GM18868 (cell line): Measurements from ENCODE around the gene MAST2.
"Not testable (repeated sequence)": the region's sequence is repeated elsewhere in the genome, so short reads cannot be mapped to it uniquely, and the experiment has no call there.

Experiments used
- ATAC-seq: cut with Tn5 transposase; IDR thresholded peaks from one replicate; pipeline ENCODE4 v1.9.1; 2021; ENCODE audit warnings: mild to moderate bottlenecking, moderate library complexity; ENCODE audit not compliant: unreplicated experiment

Gene MAST2

GRCh38 chr1:45809761-45810160 is 6.3 kb downstream of the MAST2 start:
- ATAC-seq = no peak

GRCh38 chr1:45814776-45815175 is 11.4 kb downstream of the MAST2 start:
- ATAC-seq = no peak

- no peak for ATAC-seq
Measured at GRCh38 chr1:45815667-45816458, 12.5 kb downstream of the MAST2 start.

GRCh38 chr1:45820173-45820572 is 16.8 kb downstream of the MAST2 start:
- ATAC-seq = no peak

GRCh38 chr1:45820788-45821187 is 17.4 kb downstream of the MAST2 start:
- ATAC-seq = no peak

- no peak for ATAC-seq
Measured at GRCh38 chr1:45822644-45823043, 19.2 kb downstream of the MAST2 start.

- no peak for ATAC-seq
Measured at GRCh38 chr1:45824607-45825006, 21.2 kb downstream of the MAST2 start.

GRCh38 chr1:45827256-45827655 is 23.8 kb downstream of the MAST2 start:
- ATAC-seq = no peak

- no peak for ATAC-seq
Measured at GRCh38 chr1:45828841-45829240, 25.4 kb downstream of the MAST2 start.

GRCh38 chr1:45833361-45833760 is 29.9 kb downstream of the MAST2 start:
- ATAC-seq = no peak

- ATAC-seq = no peak
Measured at GRCh38 chr1:45834689-45835088, 31.3 kb downstream of the MAST2 start.

- ATAC-seq = no peak
Measured at GRCh38 chr1:45836451-45836850, 33.0 kb downstream of the MAST2 start.

- ATAC-seq = not testable (repeated sequence)
Measured at GRCh38 chr1:45836861-45837260, 33.4 kb downstream of the MAST2 start.

- ATAC-seq = not testable (repeated sequence)
Measured at GRCh38 chr1:45838322-45838721, 34.9 kb downstream of the MAST2 start.

GRCh38 chr1:45840704-45841103 is 37.3 kb downstream of the MAST2 start:
- peak; percentile 62 for ATAC-seq

- ATAC-seq = no peak
Measured at GRCh38 chr1:45842786-45843185, 39.4 kb downstream of the MAST2 start.

- ATAC-seq = no peak
Measured at GRCh38 chr1:45843474-45843905, 40.1 kb downstream of the MAST2 start.

GRCh38 chr1:45844000-45844399 is 40.6 kb downstream of the MAST2 start:
- not testable (repeated sequence) for ATAC-seq

GRCh38 chr1:45846931-45847330 is 43.5 kb downstream of the MAST2 start:
- no peak for ATAC-seq

GRCh38 chr1:45848097-45848496 is 44.7 kb downstream of the MAST2 start:
- no peak for ATAC-seq

GRCh38 chr1:45848714-45849113 is 45.3 kb downstream of the MAST2 start:
- ATAC-seq = no peak

GRCh38 chr1:45850017-45850416 is 46.6 kb downstream of the MAST2 start:
- no peak for ATAC-seq

GRCh38 chr1:45854724-45855123 is 51.3 kb downstream of the MAST2 start:
- ATAC-seq = no peak
